A204.1 (cell line): ENCODE data around the gene RYR3.

Experiments
- FAIRE-seq: peaks from 2 replicates; lab custom pipeline; 2012; peaks lifted over from hg19 to GRCh38; lab: Jason Lieb, UNC

Gene RYR3

DNA sequence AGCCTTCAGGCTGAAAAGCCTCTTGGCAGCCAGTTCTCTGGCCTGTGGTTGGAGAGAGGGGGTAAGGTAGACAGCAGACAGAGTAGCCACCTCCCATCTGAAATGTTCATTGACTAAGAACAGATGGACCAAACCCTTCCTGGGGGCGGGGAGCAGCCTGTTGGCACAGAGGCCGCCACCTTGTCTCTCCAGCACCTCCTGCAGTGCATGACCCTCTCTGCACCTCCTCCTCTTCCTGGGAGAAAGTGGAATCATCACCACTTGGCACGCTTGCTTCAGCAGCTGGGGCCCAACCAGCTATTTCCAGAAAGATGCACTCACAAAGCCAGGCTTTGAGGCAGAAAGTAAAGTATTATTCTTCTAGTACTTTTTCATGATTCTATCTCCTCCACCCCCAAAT, 344.1 kb downstream of the RYR3 start:
- FAIRE-seq: no peak

GRCh38 chr15:33655488-33655887, 344.7 kb downstream of the RYR3 start:
- no peak for FAIRE-seq

- no peak for FAIRE-seq
Observed at GRCh38 chr15:33656168-33656567, 345.4 kb downstream of the RYR3 start.

GRCh38 chr15:33660151-33660550, 349.4 kb downstream of the RYR3 start:
- no peak for FAIRE-seq

- no peak for FAIRE-seq
Observed at GRCh38 chr15:33662014-33662413, 351.2 kb downstream of the RYR3 start.

DNA sequence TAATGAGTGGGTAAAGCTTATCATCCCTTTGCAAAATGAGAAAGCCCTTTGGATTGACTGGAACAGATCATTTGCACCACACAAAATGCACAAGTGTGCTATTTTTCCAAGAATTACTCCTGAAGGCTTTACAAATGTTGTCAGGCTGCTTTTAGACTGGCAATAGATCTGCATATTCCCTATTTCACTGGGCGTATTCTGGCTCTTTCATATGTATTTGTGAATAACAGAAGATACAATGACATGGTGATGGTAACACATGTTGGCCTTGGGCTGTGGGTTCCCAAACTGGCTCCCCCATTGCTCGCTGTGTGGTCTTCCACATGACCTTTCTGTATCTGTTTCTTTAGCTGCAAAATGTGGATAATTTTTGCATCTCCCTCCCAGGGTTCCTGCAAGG, 354.2 kb downstream of the RYR3 start:
- no peak for FAIRE-seq

DNA sequence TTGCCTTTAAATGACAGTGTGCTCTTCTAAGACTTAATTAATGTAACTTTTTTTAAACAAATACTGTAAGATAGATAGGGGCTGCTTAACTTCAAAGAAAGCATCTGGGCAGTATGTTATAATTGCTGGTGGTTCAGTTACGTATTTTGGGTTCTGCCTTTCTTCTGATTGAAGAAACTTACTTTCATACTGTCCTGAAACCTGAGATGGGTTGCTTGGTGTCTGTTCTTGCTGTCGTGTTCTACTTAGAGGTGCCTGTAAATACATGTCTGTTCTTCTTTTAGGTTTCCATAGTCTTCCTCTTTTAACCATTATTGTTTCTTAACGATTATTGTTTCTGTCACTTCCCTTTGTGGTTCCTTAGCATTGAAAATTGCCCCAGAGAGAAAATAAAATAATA, 359.8 kb downstream of the RYR3 start:
- FAIRE-seq: no peak

DNA sequence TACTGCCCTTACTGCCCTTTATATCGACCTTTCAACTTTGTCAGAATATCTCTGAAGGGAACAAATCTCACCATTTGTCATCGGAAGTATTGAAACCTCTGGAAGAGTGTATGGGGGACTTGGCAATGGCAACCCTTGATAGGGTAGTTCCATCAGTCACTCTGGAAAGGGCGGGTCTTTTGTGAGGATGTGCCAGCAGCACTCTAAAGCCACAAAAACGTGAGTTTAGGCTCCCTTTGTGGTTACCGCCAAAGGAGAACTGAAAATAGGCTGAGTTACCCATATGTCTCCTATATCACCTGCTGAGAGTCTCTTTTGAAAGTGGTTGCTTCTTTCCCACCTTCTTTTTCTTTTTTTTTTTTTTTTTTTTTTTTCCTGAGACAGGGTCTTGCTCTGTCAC, 360.7 kb downstream of the RYR3 start:
- no peak for FAIRE-seq

DNA sequence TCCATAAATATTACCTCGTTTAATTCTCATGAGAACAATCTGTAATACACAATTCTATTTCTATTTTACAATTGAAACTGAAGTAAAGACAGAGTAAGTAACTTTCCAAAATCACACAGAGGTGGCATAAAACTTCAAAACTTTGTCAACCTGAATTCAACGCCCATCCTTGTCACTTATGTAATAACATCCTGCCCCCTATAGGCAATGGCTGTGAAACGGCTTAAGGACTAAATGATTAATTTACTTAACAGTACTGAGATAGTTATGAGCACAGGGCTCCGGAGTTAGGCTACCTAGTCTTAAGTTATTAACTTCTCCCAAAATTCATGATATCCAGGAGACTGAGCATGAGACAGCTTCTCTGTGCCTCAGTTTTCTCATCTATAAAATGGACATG, 364.5 kb downstream of the RYR3 start:
- FAIRE-seq: no peak

DNA sequence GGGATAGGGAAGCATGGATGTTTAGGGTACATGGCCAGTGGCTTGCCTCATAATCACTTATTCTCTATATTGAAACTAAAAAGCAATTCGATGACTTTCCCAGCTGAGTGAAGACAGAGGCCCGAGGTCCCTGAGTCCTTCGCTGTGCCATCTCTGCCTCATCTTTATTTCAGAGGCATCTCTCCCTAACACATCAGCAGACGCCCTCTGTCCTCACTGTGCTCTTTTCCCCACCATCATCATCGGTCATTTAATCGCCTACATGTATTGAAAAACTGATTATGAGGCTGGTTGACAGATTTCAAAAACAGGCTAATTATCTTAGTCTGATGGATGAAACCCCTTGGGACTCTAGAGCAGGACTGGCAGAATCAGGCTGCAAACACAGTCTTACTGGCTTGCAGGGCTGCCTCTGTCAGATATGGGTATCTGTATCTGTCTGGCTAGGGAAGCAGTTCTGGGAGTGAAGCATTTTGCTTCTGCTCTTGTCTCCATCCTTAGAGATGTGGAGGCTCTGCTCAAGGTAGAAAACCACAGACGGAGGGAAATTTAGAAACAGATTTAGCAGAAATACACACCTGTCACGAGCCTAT, 366.6 kb downstream of the RYR3 start:
- no peak for FAIRE-seq

DNA sequence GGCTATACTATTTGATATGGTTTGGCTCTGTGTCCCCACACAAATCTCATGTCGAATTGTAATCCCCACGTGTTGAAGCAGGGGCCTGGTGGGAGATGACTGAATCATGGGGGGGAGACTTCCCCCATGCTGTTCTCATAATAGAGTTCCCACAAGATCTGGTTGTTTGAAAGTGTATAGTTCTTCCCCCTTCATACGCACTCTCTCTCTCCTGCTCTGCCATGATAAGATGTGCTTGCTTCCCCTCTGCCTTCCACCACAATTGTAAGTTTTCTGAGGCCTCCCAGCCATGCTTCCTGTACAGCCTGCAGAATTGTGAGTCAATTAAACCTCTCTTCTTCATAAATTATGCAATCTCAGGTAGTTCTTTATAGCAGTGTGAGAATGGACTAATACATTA, 367.4 kb downstream of the RYR3 start:
- FAIRE-seq: no peak

DNA sequence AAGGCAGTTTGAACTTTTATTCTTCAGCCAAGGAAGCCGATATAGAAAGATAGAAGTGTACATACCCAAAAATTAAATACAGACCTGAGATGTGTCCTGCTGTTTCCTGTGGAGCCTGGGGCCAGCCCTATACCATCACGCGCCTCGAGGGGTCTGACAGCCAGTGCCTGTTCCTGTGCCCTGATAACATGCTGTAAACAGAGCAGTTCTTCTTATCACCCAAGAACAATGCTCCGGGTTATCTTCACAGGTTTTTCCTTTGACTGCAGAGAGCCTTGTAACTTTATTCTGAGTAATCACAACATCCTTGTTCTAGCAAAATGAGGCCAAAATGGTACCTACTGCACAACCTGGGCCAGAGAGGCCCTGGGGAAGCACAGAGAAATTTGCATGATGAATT, 367.8 kb downstream of the RYR3 start:
- no peak for FAIRE-seq

- no peak for FAIRE-seq
Observed at GRCh38 chr15:33679061-33679460, 368.3 kb downstream of the RYR3 start.

- FAIRE-seq: no peak
Observed at GRCh38 chr15:33680336-33680735, 369.6 kb downstream of the RYR3 start.

DNA sequence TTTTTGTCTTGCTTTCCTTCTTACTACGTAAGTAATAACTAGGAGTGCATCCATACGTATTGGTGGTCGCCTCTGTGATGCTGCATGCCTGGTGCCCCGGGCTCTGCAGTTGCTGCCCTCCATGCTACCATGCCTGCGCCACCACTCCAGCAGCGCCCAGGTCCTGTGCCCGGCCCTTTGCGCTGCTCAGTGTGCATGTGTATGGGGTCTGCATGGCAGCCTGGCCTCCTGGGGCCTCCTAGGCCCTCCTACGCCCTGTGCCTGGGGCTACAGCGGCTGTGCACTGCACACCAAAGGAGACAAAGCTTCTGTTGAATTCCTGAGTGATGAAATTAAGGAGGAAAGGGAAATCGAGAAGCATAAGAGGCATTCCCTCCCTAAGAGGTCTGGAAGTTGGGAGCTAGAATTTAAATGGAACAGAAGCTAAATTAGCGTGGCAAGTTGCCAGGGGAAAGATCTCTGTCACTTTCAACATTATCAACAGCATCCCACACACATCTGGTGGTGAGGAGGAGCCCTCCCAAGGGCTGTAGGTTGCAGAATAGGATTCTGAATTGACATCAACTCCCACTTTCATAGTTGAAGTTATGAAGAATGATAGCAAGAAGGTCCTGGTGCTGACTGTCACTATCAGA, 382.5 kb downstream of the RYR3 start:
- FAIRE-seq: no peak

DNA sequence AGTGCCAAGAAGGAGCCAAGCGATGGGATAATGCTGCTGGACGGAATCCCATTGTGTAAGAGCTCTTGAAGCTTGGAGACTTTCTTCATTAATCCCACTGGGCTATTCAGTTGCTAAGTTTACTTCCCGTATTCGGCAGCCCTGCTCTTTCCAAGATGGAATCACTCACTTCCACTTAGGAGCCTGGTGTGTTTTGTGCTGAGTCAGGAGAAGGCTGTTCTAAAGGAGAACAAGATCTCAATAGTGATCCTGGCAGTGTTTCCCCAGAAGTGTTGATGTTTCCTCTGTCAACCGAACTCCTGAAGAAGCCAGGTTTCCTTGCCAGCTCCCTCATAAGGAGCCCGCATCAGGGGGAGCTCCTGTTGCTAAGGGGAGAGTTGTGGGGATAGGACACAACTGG, 387.4 kb downstream of the RYR3 start:
- FAIRE-seq: no peak

GRCh38 chr15:33699145-33699544, 388.4 kb downstream of the RYR3 start:
- FAIRE-seq: no peak

DNA sequence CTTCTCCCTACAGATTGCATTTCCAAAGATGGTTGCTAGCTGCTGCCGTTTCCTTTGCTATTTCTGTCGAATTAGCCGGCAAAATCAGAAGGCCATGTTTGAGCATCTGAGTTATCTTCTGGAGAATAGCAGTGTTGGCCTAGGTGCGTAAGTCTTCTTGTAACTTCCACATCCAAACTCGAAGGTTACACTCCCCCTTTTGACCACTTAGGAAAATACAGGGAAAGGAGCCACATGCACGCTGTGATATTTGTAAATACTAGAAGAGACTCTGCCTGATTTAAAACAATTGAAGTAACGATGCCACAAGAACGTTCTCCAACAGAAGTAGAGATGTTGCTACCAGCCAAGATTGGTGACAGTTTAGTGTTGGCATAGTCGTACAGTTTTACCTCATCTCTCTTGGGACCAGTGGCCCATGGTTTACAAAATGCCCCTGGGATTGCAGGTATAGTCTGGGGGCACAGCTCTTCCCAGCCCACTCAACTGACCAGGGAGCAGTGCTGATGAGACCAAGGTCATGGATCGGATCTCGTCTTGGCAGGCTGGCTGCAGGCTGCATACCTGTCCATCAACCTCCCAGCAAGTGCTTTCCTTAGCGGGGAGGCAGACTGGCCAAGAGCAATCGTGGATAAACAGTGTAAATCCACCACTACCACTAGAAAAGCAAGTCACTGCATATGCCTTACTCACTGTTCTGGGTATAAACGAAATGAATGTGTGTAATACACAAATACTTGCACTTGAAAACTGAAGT, 389.1 kb downstream of the RYR3 start:
- FAIRE-seq: no peak

DNA sequence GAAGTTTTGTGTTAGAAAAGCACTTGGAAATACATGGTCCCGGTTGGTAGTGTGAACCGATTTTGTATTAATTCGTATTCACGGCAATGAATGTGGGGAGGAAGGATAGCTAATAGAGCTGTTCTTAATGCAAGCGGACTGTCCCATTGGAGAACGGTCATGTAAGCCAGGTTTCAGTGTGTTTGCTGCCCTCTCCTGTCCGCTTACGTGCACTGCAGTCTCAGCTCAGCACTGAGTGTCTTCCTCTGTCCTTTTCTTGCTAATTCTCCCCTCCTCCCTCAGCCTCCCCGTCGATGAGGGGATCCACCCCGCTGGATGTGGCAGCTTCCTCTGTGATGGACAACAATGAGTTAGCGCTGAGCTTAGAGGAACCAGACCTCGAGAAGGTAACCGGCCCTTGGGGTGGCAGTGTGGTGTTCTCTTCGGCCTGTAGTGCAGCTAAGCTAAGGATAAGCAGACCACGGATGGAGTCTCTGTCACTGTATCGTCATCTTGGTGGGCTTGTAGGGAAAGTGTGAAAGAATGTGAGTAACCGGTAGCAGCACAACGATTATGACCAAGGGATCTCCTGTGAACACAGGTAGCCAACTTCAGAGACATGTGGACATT, 390.0 kb downstream of the RYR3 start:
- FAIRE-seq: no peak

GRCh38 chr15:33701304-33701696, 390.5 kb downstream of the RYR3 start:
- FAIRE-seq: no peak

DNA sequence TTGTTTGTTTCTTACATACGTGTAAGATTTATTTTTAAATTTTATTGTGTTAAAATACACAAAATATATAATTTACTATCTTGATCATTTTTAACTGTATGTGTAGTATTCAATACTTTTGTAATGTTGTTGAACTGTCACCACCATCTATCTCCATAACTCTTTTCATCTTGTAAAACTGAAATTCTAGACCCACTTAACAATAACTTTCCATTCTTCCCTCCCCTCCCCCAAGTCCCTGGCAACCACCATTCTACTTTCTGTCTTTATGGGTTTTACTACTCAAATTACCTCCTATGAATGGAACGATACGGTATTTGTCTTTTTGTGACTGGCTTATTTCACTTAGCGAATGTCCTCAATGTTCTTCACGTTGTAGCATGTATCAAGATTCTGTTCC, 395.4 kb downstream of the RYR3 start:
- peak; percentile 6 for FAIRE-seq

DNA sequence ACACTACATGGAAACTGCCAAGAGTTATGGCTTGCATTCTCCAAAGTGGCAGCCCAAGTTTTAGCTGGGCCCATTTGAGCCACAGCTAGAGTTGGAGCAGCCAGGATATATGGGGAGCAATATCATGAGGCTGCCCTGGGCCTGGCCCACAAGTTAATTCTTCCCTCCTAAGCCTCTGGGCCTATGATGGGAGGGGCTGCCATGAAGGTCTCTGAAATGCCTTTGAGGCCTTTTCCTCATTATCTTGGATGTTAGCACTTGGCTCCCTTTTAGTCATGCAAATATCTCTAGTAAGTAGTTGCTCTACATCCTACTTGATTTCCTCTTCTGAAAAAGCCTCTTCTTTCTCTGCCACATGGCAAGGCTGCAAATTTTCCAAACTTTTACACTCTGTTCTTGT, 400.0 kb downstream of the RYR3 start:
- no peak for FAIRE-seq

DNA sequence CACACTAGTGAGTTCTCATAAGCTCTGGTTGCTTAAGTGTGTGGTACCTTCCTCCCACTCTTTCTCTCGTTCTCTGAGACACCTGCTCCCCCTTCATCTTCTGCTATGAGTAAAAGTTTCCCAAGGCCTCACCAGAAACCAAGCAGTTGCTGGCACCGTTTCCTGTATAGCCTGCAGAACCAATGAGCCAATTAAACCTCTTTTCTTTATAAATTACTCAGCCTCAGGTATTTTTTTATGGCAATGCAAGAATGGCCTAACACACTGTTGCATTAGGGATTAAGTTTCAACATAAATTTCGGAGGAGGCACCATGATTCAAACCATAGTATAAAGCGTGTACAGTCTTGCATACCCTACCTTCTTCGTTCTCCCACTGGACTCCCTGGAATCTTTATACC, 405.3 kb downstream of the RYR3 start:
- no peak for FAIRE-seq

- FAIRE-seq: no peak
Observed at GRCh38 chr15:33720952-33721351, 410.2 kb downstream of the RYR3 start.
